Stomach (tissue), 9 donors: Measurements from ENCODE around the gene CMTM1. TPM values are rescaled to one million over a fixed set of nuclear protein-coding genes. Genes with fewer than 3 reads are reported as not detected.

ENCODE experiments used
- DNase-seq, 2 donors: peaks; one replicate each; pipeline versions ENCODE4 v3.0.0 to v3.0.0-alpha.2; 2013 to 2019
- H3K27ac ChIP-seq, 5 donors: fragments of 200-600 bp in 4 of 5; sonication (generic) in 4 of 5; one replicate each; pipeline ENCODE4 v1.5.1; 2013 to 2019; ENCODE audit warnings: mild to moderate bottlenecking in 1 of 5, moderate library complexity in 1 of 5
- H3K27me3 ChIP-seq, 3 donors: fragments of 200-600 bp; sonication (generic); one replicate each; pipeline ENCODE4 v1.5.1; 2017 to 2019; ENCODE audit warnings: mixed run types in 1 of 3
- H3K36me3 ChIP-seq, 4 donors: fragments of 200-600 bp; sonication (generic); 1 replicate in 3 of 4; 2 replicates in 1 of 4; pipeline ENCODE4 v1.5.1; 2016 to 2019
- H3K4me1 ChIP-seq, 4 donors: fragments of 200-600 bp; sonication (generic); one replicate each; pipeline ENCODE4 v1.5.1; 2016 to 2019
- H3K4me3 ChIP-seq, 4 donors: fragments of 200-600 bp; sonication (generic) in 3 of 4; one replicate each; pipeline ENCODE4 v1.5.1; 2016 to 2019; ENCODE audit warnings: mild to moderate bottlenecking in 1 of 4
- H3K9me3 ChIP-seq, 4 donors: fragments of 200-600 bp; sonication (generic); one replicate each; pipeline ENCODE4 v1.5.1; 2016 to 2019
- EP300 ChIP-seq: sonication (generic); formaldehyde crosslinking; IDR thresholded peaks from one replicate; pipeline ENCODE4 v1.6.1; 2017; ENCODE audit warnings: antibody characterized with exemption
- POLR2A ChIP-seq, 4 donors: fragments of 450-650 bp; IDR thresholded peaks; one replicate each; pipeline ENCODE4 v1.6.1; 2016; ENCODE audit warnings: antibody characterized with exemption in 4 of 4, control low read depth in 2 of 4, mild to moderate bottlenecking in 1 of 4, moderate library complexity in 1 of 4
- POLR2AphosphoS5 ChIP-seq, 3 donors: sonication (generic); formaldehyde crosslinking; IDR thresholded peaks; one replicate each; pipeline ENCODE4 v1.6.1; 2016; ENCODE audit warnings: antibody characterized with exemption in 3 of 3
- WGBS, 5 donors: extraction: QIAGEN DNeasy Blood & Tissue Kit in 3 of 5; methylation state at CpG; one replicate each; pipeline versions ENCODE4 v1.1.5 to v1.1.7; 2013 to 2018; 5-methylcytosine and 5-hydroxymethylcytosine counted together
- intact Hi-C: fragments of 100-400 bp; cut with DNase I; formaldehyde crosslinking; loops from one replicate; pipeline ENCODE4 v1.15.1; 2023; ENCODE audit warnings: low total_unique reads
- polyA plus RNA-seq, 3 donors: library from polyadenylated mRNA; stranded (reverse); fragments of 200-250 nt; gene quantifications; one replicate each; pipeline ENCODE4 v1.2.3, GENCODE V29; 2013
- total RNA-seq, 5 donors: library from RNA; depleted of rRNA; stranded (reverse); fragments of >200 nt; gene quantifications; one replicate each; pipeline versions ENCODE4 v1.1.0 to v1.2.3, GENCODE V29; 2014 to 2016
- TF ChIP-seq, protein P1 (sequence below), 7 experiments: fragments of 450-650 bp in 4 of 7; fragments of 200-600 bp in 3 of 7; sonication (generic) in 3 of 7; IDR thresholded peaks; one replicate each; pipeline ENCODE4 v1.5.1; 2016 to 2019; ENCODE audit warnings: antibody characterized with exemption in 7 of 7, control low read depth in 2 of 7, mild to moderate bottlenecking in 1 of 7
- donor health status: healthy with polysubstance abuse.
- donor health status: Bipolar disorder and iron deficiency.
- donor health status: healthy.

CMTM1 gene
- total and polyA plus RNA-seq, 8 donors, result 0.28 TPM; not detected in 7

GRCh38 chr16:66601471-66601870, 35.2 kb downstream of the CMTM1 start:
- TF ChIP-seq, protein P1, sequence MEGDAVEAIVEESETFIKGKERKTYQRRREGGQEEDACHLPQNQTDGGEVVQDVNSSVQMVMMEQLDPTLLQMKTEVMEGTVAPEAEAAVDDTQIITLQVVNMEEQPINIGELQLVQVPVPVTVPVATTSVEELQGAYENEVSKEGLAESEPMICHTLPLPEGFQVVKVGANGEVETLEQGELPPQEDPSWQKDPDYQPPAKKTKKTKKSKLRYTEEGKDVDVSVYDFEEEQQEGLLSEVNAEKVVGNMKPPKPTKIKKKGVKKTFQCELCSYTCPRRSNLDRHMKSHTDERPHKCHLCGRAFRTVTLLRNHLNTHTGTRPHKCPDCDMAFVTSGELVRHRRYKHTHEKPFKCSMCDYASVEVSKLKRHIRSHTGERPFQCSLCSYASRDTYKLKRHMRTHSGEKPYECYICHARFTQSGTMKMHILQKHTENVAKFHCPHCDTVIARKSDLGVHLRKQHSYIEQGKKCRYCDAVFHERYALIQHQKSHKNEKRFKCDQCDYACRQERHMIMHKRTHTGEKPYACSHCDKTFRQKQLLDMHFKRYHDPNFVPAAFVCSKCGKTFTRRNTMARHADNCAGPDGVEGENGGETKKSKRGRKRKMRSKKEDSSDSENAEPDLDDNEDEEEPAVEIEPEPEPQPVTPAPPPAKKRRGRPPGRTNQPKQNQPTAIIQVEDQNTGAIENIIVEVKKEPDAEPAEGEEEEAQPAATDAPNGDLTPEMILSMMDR (IDR thresholded peaks at IDR 0.05), result no peak
- no peak for TF ChIP-seq POLR2AphosphoS5 (IDR thresholded peaks at IDR 0.05)
- Histone ChIP-seq H3K9me3 (no peaks in the 10 kb centered on the region), H3K4me3 (no peak overlapping the region), H3K4me1 (peaks cover 24 to 32% (median 31%) of the 10 kb centered on the region in 4 donors), H3K27me3 (peaks cover 0 to 20% (median 7%) of the 10 kb centered on the region in 3 donors), H3K27ac (no peak overlapping the region), H3K36me3 (no peaks in the 10 kb centered on the region)
- WGBS, 5 donors, result 93 to 98% (median 94%) methylated on average over 5 of the region's 5 CpGs
- DNase-seq, result no peak
- intact Hi-C loops, result loop anchor here (5.0 kb wide), 1 partner anchor 194 kb away; no protein-coding TSS in a partner anchor

GRCh38 chr16:66603537-66604375, 37.5 kb downstream of the CMTM1 start:
- peak; percentile 37 to 90 for DNase-seq
- Histone ChIP-seq H3K4me1 (peaks cover 26 to 52% (median 44%) of the 10 kb centered on the region in 4 donors), H3K36me3 (no peaks in the 10 kb centered on the region), H3K27me3 (peaks cover 0 to 20% (median 7%) of the 10 kb centered on the region in 3 donors), H3K27ac (peak overlapping the region; percentile 23 to 92 (median 85)), H3K9me3 (no peaks in the 10 kb centered on the region), H3K4me3 (peak overlapping the region; percentile 58 to 76 (median 67))
- intact Hi-C loops, result loop anchor here (5.0 kb wide), 1 partner anchor 196 kb away; no protein-coding TSS in a partner anchor
- WGBS, 5 donors, result 18 to 46% (median 36%) methylated on average over 32 of the region's 32 CpGs
- TF ChIP-seq EP300, result no peak
- peak in 1 of 3 donors; percentile 14 for TF ChIP-seq POLR2AphosphoS5 (IDR thresholded peaks at IDR 0.05)
- TF ChIP-seq, protein P1 (IDR thresholded peaks at IDR 0.05), result no peak
- no peak for TF ChIP-seq POLR2A (IDR thresholded peaks at IDR 0.05)

DNA sequence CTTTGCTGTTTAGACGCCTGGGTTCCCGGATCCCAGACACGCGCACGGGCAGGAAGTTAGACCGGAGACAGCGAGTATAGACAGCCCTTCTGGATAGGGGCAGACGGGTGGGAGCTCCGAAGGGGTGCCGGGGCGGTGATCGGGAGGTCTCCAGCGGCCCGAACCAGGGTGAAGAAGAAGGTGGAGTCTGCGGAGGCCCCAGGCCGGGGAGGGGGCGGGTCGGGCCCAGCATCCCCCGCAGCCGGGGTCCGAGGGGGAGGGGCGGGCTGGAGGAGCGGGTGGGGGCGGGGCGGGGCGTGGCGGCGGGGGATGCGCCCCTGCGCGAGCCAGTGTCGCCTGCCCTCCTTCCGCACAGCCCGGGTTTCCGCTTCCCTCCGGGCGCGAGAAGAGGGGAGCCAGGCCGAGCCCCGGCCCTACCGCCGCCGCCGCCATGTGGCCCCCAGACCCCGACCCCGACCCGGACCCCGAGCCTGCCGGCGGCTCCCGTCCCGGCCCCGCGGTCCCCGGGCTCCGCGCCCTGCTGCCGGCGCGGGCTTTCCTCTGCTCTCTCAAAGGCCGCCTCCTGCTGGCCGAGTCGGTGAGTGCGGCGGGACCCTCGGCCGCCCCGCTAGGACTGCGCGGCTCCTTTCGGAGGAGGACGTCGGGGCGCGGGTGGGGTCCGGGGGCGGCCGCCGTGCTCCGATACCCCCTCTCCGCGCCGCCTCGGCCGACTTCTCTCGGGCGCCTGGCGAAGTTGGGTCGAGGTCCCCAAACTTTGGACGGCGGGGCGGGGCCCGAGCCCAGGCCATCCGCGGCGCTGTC, 38.3 kb downstream of the CMTM1 start, which contains the start of gene CMTM3:
CMTM3 (plus strand) TSS at position 329 of the 801 bp plus-strand sequence; CDS start at position 431, 102 bp downstream.
- Histone ChIP-seq H3K4me1 (peaks cover 32 to 60% (median 50%) of the 10 kb centered on the region in 4 donors), H3K27ac (peak within 1 kb of the TSS; percentile 76 to 92 (median 85)), H3K9me3 (no peaks in the 10 kb centered on the region), H3K36me3 (peaks cover 2 to 8% (median 5%) of the 10 kb centered on the region in 4 donors), H3K27me3 (peaks cover 0 to 20% (median 7%) of the 10 kb centered on the region in 3 donors), H3K4me3 (peak within 1 kb of the TSS; percentile 58 to 76 (median 67))
- TF ChIP-seq POLR2AphosphoS5 (IDR thresholded peaks at IDR 0.05), result no peak
- no peak for TF ChIP-seq EP300
- TF ChIP-seq, protein P1 (IDR thresholded peaks at IDR 0.05), result peak in 5 of 7 experiments; percentile 29 to 85 (median 64)
- no peak for TF ChIP-seq POLR2A (IDR thresholded peaks at IDR 0.05)
- DNase-seq, result peak; percentile 59 to 90
- WGBS, 5 donors, result 1 to 4% (median 3%) methylated on average over 12 to 94 of the region's 96 CpGs
- intact Hi-C loops, result loop anchor here (5.0 kb wide), 1 partner anchor 197 kb away; no protein-coding TSS in a partner anchor
